PC-9 (cell line): Measurements from ENCODE around the gene FAM3D. TPM values are rescaled to one million over a fixed set of nuclear protein-coding genes. Genes with fewer than 3 reads are reported as not detected.

Experiments used
- BruUV-seq: library from RNA; stranded (reverse); fragments of 400-500 nt; replicated peaks from 2 replicates; lab custom pipeline; 2021; lab: Mats Ljungman, UMichigan
- CTCF ChIA-PET: fragments of 300-600 bp; sonication (Branson Sonifier 250); formaldehyde crosslinking; loops from one replicate; lab custom pipeline; 2022; ENCODE audit warnings: antibody characterized with exemption; lab: Charles Lee
- POLR2A ChIA-PET: fragments of 300-600 bp; sonication (Branson Sonifier 250); formaldehyde crosslinking; loops from one replicate; lab custom pipeline; 2022; ENCODE audit warnings: antibody characterized with exemption; ENCODE audit not compliant: unreplicated experiment; lab: Charles Lee
- DNase-seq, 2 experiments: peaks; one replicate each; pipeline versions ENCODE4 v3.0.0 to v3.0.0-alpha.2; 2015 to 2022; ENCODE audit warnings: mixed read lengths in 1 of 2
- H2AFZ ChIP-seq: fragments of 200-600 bp; sonication (generic); 2 replicates; pipeline ENCODE4 v1.8.1; 2017; ENCODE audit warnings: antibody characterized with exemption
- H3F3A ChIP-seq: fragments of 200-600 bp; sonication (generic); 2 replicates; pipeline ENCODE4 v1.8.1; 2017; ENCODE audit warnings: antibody characterized with exemption, mild to moderate bottlenecking, low read depth; ENCODE audit not compliant: insufficient read depth
- H3K27ac ChIP-seq: fragments of 200-600 bp; sonication (generic); 2 replicates; pipeline ENCODE4 v1.6.1; 2016; ENCODE audit warnings: mixed run types
- H3K27me3 ChIP-seq: fragments of 200-600 bp; sonication (generic); 2 replicates; pipeline ENCODE4 v1.6.1; 2016; ENCODE audit warnings: low read depth, mixed run types; ENCODE audit not compliant: insufficient read depth
- H3K36me3 ChIP-seq: fragments of 200-600 bp; sonication (generic); 2 replicates; pipeline ENCODE4 v1.6.1; 2016; ENCODE audit warnings: low read depth, mixed run types
- H3K4me1 ChIP-seq: fragments of 200-600 bp; sonication (generic); replicated peaks from 2 replicates; pipeline ENCODE4 v1.6.1; 2016; ENCODE audit warnings: mixed run types; ENCODE audit not compliant: insufficient read depth
- H3K4me2 ChIP-seq: fragments of 200-600 bp; sonication (generic); 2 replicates; pipeline ENCODE4 v1.6.1; 2017; ENCODE audit warnings: mixed run types
- H3K4me3 ChIP-seq: fragments of 200-600 bp; sonication (generic); 2 replicates; pipeline ENCODE4 v1.6.1; 2016; ENCODE audit warnings: mixed run types
- H3K79me2 ChIP-seq: fragments of 200-600 bp; sonication (generic); 2 replicates; pipeline ENCODE4 v1.6.1; 2017; ENCODE audit warnings: low read depth, mixed run types
- H3K9me2 ChIP-seq: fragments of 200-600 bp; sonication (generic); 2 replicates; pipeline ENCODE4 v1.8.1; 2017; ENCODE audit warnings: mild to moderate bottlenecking; ENCODE audit not compliant: insufficient read depth
- H3K9me3 ChIP-seq: fragments of 200-600 bp; sonication (generic); 2 replicates; pipeline ENCODE4 v1.8.1; 2016; ENCODE audit warnings: low read depth; ENCODE audit not compliant: insufficient read depth
- H4K20me1 ChIP-seq: fragments of 200-600 bp; sonication (generic); 2 replicates; pipeline ENCODE4 v1.8.1; 2017; ENCODE audit not compliant: insufficient read depth
- EZH2 ChIP-seq: fragments of 200-600 bp; sonication (generic); IDR thresholded peaks from 2 replicates; pipeline ENCODE4 v1.8.0; 2017; ENCODE audit warnings: antibody characterized with exemption, low read depth
- intact Hi-C: fragments of 100-400 bp; cut with micrococcal nuclease; formaldehyde crosslinking; loops from one replicate; pipeline ENCODE4 v1.10.0; 2022; ENCODE audit not compliant: unreplicated experiment
- total RNA-seq: library from RNA; stranded (reverse); gene quantifications from 2 replicates; pipeline ENCODE4 v1.2.3, GENCODE V29; 2021
- TF ChIP-seq, protein P1 (sequence below): fragments of 200-600 bp; sonication (generic); conservative IDR thresholded peaks from 2 replicates; pipeline ENCODE4 v1.6.1; 2017; ENCODE audit warnings: mixed run types, antibody characterized with exemption, mild to moderate bottlenecking, moderate library complexity

The FAM3D gene
- total RNA-seq, 1 experiment from 2014 or later = not detected

- CTCF ChIA-PET = no interaction called here
Measured at GRCh38 chr3:58688574-58688973, 22.0 kb upstream of the FAM3D start.

DNA sequence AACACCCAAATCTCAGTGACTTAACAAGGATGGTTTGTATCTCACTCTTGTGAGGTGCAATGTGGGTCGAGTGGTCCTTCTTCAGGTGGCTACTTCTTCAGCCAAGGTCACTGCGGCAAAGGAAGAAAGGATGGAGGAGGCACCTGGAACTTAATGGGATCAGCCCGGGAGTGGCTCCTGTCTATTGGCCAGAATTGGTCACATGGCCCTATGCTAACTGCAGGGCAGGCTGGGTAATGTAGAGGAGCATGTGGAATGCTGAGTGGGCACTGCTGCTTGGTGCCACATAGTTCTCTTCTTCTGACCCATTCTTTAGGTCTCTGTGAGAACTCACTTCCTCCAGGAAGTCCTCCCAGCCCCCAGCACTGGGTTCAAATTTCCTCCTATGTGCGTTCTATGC is 20.3 kb upstream of the FAM3D start:
- no TSS peak for BruUV-seq
- no peaks in the 10 kb centered on the region for H3K4me1 ChIP-seq
- no peaks in the 10 kb centered on the region for H4K20me1 ChIP-seq
- intact Hi-C loops = no loop called here
- DNase-seq = no peak
- no peaks in the 10 kb centered on the region for H3K36me3 ChIP-seq
- POLR2A ChIA-PET = no interaction called here
- no peaks in the 10 kb centered on the region for H3K79me2 ChIP-seq
- H3K9me2 ChIP-seq = no peaks in the 10 kb centered on the region
- H3K27me3 ChIP-seq = no peaks in the 10 kb centered on the region; the same call in 1 of the 2 replicates
- no peaks in the 10 kb centered on the region for H3F3A ChIP-seq
- H3K27ac ChIP-seq = no peak overlapping the region
- H3K9me3 ChIP-seq = peaks cover 7% of the 10 kb centered on the region
- CTCF ChIA-PET = no interaction called here
- no peak overlapping the region; the same call in 1 of the 2 replicates for H2AFZ ChIP-seq
- H3K4me3 ChIP-seq = no peak overlapping the region
- TF ChIP-seq, protein P1, sequence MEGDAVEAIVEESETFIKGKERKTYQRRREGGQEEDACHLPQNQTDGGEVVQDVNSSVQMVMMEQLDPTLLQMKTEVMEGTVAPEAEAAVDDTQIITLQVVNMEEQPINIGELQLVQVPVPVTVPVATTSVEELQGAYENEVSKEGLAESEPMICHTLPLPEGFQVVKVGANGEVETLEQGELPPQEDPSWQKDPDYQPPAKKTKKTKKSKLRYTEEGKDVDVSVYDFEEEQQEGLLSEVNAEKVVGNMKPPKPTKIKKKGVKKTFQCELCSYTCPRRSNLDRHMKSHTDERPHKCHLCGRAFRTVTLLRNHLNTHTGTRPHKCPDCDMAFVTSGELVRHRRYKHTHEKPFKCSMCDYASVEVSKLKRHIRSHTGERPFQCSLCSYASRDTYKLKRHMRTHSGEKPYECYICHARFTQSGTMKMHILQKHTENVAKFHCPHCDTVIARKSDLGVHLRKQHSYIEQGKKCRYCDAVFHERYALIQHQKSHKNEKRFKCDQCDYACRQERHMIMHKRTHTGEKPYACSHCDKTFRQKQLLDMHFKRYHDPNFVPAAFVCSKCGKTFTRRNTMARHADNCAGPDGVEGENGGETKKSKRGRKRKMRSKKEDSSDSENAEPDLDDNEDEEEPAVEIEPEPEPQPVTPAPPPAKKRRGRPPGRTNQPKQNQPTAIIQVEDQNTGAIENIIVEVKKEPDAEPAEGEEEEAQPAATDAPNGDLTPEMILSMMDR = no peak
- TF ChIP-seq EZH2 = no peak
- no peak overlapping the region for H3K4me2 ChIP-seq

More at GRCh38 chr3:58688574-58688973, 22.0 kb upstream of the FAM3D start:
- Histone ChIP-seq H3K27ac (no peak overlapping the region), H3K9me2 (no peaks in the 10 kb centered on the region), H3K4me2 (no peak overlapping the region), H2AFZ (no peak overlapping the region), H3F3A (no peaks in the 10 kb centered on the region), H3K9me3 (peaks cover 7% of the 10 kb centered on the region), H3K4me1 (no peaks in the 10 kb centered on the region), H3K4me3 (no peak overlapping the region), H3K79me2 (no peaks in the 10 kb centered on the region), H3K27me3 (no peaks in the 10 kb centered on the region; the same call in 1 of the 2 replicates), H4K20me1 (no peaks in the 10 kb centered on the region), H3K36me3 (no peaks in the 10 kb centered on the region)
- no TSS peak for BruUV-seq
- DNase-seq = no peak
- no peak for TF ChIP-seq EZH2
- TF ChIP-seq, protein P1 = no peak
- intact Hi-C loops = no loop called here
- POLR2A ChIA-PET = no interaction called here

GRCh38 chr3:58685641-58686040 is 19.1 kb upstream of the FAM3D start:
- H3F3A ChIP-seq = no peaks in the 10 kb centered on the region
- ChIA-PET POLR2A (no interaction called here), CTCF (no interaction called here)
- H3K36me3 ChIP-seq = no peaks in the 10 kb centered on the region
- no peaks in the 10 kb centered on the region for H4K20me1 ChIP-seq
- no TSS peak for BruUV-seq
- TF ChIP-seq EZH2 = no peak
- TF ChIP-seq, protein P1 = no peak
- DNase-seq = no peak
- no peaks in the 10 kb centered on the region for H3K9me2 ChIP-seq
- H3K4me3 ChIP-seq = no peak overlapping the region
- H3K27me3 ChIP-seq = peaks cover 9% of the 10 kb centered on the region; the same call in 1 of the 2 replicates
- H3K27ac ChIP-seq = no peak overlapping the region
- intact Hi-C loops = no loop called here
- H3K4me2 ChIP-seq = no peak overlapping the region
- no peak overlapping the region for H2AFZ ChIP-seq
- no peaks in the 10 kb centered on the region for H3K4me1 ChIP-seq
- no peaks in the 10 kb centered on the region for H3K79me2 ChIP-seq
- H3K9me3 ChIP-seq = peaks cover under 1% of the 10 kb centered on the region; the same call in 1 of the 2 replicates
